C4-2B (cell line): ENCODE results near the gene CMTM7.

Experiments
- H3K27ac ChIP-seq: fragments of 450-650 bp; 2 replicates; pipeline ENCODE4 v1.5.1; 2017
- CTCF ChIP-seq: fragments of 450-650 bp; conservative IDR thresholded peaks from 2 replicates; pipeline ENCODE4 v1.5.1; 2017; ENCODE audit warnings: mild to moderate bottlenecking
- ZFX ChIP-seq: fragments of 450-650 bp; IDR thresholded peaks from 2 replicates; pipeline ENCODE4 v1.6.1; 2017

Gene CMTM7

GRCh38 chr3:32440611-32441350 lies 49.1 kb downstream of the CMTM7 start:
- no peak overlapping the region for H3K27ac ChIP-seq
- TF ChIP-seq CTCF = no peak
- no peak for TF ChIP-seq ZFX

GRCh38 chr3:32442766-32443165 lies 51.1 kb downstream of the CMTM7 start:
- no peak overlapping the region for H3K27ac ChIP-seq
- TF ChIP-seq ZFX (no peak), CTCF (no peak)

- TF ChIP-seq CTCF (no peak), ZFX (no peak)
Measured at GRCh38 chr3:32443478-32443877, 51.8 kb downstream of the CMTM7 start.

GRCh38 chr3:32447865-32448400 lies 56.3 kb downstream of the CMTM7 start:
- TF ChIP-seq ZFX = no peak
- no peak for TF ChIP-seq CTCF
- H3K27ac ChIP-seq = no peak overlapping the region

More at GRCh38 chr3:32443478-32443877, 51.8 kb downstream of the CMTM7 start:
- H3K27ac ChIP-seq = no peak overlapping the region

- no peak overlapping the region for H3K27ac ChIP-seq
Measured at GRCh38 chr3:32448686-32449474, 57.2 kb downstream of the CMTM7 start.

GRCh38 chr3:32449691-32450090 lies 58.0 kb downstream of the CMTM7 start:
- no peak overlapping the region for H3K27ac ChIP-seq

More at GRCh38 chr3:32448686-32449474, 57.2 kb downstream of the CMTM7 start:
- no peak for TF ChIP-seq ZFX
- no peak for TF ChIP-seq CTCF

More at GRCh38 chr3:32449691-32450090, 58.0 kb downstream of the CMTM7 start:
- TF ChIP-seq ZFX = no peak
- no peak for TF ChIP-seq CTCF
